Measurements from ENCODE around the gene AJAP1. TPM values are rescaled to one million over a fixed set of nuclear protein-coding genes. Genes with fewer than 3 reads are reported as not detected.

The AJAP1 gene
- total RNA-seq, 1 donor from 2014 or later = 6.9 TPM

DNA sequence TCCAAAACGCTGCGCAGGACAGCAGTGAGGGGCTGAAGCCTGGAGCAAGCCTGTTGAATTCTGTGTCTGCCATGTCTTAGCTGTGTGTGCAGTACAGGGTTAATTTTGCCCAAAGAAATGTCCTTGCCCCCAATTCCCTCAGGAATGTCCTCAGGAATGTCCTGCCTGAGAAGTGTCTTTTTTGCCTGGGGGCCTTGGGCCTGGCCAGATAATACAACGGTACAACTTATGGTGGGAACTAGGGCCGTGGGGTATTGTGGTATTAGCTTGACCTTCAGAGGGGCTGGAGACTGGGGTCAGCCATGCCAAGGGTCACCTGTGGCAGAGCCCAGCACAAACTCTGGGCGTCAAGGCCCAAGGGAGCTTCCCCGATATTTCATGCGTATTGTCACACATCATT, 107.7 kb downstream of the AJAP1 start:
- H3K27ac ChIP-seq = no peak overlapping the region
- DNase-seq (ENCODE audit: low spot score in 2 of 2) = no peak
- no peaks in the 10 kb centered on the region for H3K9me3 ChIP-seq
- no peak for TF ChIP-seq CTCF (IDR thresholded peaks at IDR 0.05)
- no peak overlapping the region for H3K4me3 ChIP-seq
- H3K27me3 ChIP-seq = no peaks in the 10 kb centered on the region
- intact Hi-C loops (cut with DNase I) = no loop called here
- no peaks in the 10 kb centered on the region for H3K36me3 ChIP-seq
- no peaks in the 10 kb centered on the region for H3K4me1 ChIP-seq

DNA sequence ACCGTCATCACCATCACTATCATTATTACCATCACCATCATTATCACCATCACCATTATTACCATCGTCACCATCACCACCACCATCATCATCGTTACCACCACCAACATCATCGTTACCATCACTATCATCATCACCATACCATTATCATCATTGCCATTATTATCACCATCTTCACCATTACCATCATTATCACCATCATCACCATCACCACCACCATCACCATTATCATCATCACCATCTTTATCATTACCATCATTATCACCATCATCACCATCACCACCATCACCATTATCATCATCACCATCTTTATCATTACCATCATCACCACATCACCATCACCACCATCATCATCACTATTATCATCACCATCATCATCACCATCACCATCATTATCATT, 112.9 kb downstream of the AJAP1 start:
- Histone ChIP-seq H3K36me3 (no peaks in the 10 kb centered on the region), H3K27me3 (no peaks in the 10 kb centered on the region), H3K27ac (no peak overlapping the region), H3K4me1 (no peaks in the 10 kb centered on the region), H3K9me3 (no peaks in the 10 kb centered on the region), H3K4me3 (no peak overlapping the region)
- no peak for DNase-seq (ENCODE audit: low spot score in 2 of 2)
- no peak for TF ChIP-seq CTCF (IDR thresholded peaks at IDR 0.05)
- intact Hi-C loops (cut with DNase I) = no loop called here

GRCh38 chr1:4768553-4768952, 114.1 kb downstream of the AJAP1 start:
- DNase-seq (ENCODE audit: low spot score in 2 of 2) = no peak
- TF ChIP-seq CTCF (IDR thresholded peaks at IDR 0.05) = no peak
- Histone ChIP-seq H3K27me3 (no peaks in the 10 kb centered on the region), H3K9me3 (no peaks in the 10 kb centered on the region), H3K36me3 (no peaks in the 10 kb centered on the region), H3K4me3 (no peak overlapping the region), H3K4me1 (no peaks in the 10 kb centered on the region), H3K27ac (no peak overlapping the region)
- intact Hi-C loops (cut with DNase I) = no loop called here

DNA sequence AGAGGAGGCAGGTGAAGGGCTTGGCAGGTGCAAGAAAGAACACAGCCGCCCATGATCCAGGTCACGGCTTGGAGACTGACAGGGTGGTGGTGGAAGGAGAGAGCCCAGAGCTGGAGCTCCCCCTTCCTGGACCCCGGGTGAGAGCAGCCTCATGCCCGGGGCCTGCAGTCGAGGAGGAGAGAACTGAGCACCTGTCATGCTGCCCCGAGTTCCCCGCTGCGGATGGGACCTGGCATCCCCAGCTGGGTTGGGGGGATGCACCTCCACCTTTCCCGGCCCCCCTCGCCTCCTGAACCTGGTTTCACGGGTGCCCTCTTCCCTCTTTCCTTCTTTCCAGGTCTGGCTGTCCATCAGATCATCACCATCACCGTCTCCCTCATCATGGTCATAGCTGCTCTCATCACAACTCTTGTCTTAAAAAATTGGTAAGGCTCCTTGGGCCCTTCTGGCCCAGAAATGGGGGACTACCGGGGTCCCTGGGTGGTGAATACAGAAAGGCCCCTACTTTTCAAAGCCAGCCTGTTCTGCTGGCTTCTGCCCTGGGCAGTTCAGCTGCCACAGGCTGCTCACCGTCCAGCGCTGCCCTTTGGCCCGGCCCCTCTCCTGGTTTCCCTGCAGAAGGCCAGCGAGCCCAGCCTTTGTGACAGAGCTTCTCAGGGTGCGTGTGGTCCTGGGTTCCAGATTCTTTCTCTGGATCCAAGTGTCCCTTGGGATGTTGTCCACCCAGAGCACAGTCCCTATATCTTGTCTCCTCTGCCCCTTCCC, 115.3 kb downstream of the AJAP1 start:
- TF ChIP-seq CTCF (IDR thresholded peaks at IDR 0.05) = no peak

DNA sequence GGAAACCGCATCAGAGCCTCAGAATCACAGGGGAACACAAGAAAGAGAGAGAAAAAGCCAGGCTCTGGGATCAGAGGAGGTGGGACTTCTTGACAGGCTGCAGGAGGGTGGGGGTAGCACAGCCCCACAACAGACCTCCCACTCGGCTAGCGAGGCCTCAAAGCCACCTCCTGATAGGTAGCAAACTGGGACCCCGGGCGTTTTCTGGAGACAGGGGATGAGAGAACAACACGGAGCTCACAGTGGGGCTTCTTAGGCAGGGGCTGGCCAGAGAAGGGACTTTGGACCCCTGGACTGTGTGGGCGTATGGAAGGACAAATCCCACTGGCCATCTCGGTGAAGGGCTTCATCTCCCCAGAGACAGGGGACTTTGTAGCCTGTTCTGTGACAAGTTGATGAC, 116.3 kb downstream of the AJAP1 start:
- no peaks in the 10 kb centered on the region for H3K9me3 ChIP-seq
- TF ChIP-seq CTCF (IDR thresholded peaks at IDR 0.05) = no peak
- H3K4me3 ChIP-seq = no peak overlapping the region
- H3K36me3 ChIP-seq = no peaks in the 10 kb centered on the region
- H3K27me3 ChIP-seq = no peaks in the 10 kb centered on the region
- DNase-seq (ENCODE audit: low spot score in 2 of 2) = no peak
- H3K27ac ChIP-seq = no peak overlapping the region
- H3K4me1 ChIP-seq = no peaks in the 10 kb centered on the region
- intact Hi-C loops (cut with DNase I) = no loop called here

More for the DNA sequence above, 115.3 kb downstream of the AJAP1 start:
- no peak overlapping the region for H3K27ac ChIP-seq
- no peak for DNase-seq (ENCODE audit: low spot score in 2 of 2)
- no peaks in the 10 kb centered on the region for H3K9me3 ChIP-seq
- no peaks in the 10 kb centered on the region for H3K4me1 ChIP-seq
- no peaks in the 10 kb centered on the region for H3K27me3 ChIP-seq
- no peak overlapping the region for H3K4me3 ChIP-seq
- no peaks in the 10 kb centered on the region for H3K36me3 ChIP-seq
- intact Hi-C loops (cut with DNase I) = no loop called here

Data from ascending aorta (tissue), 2 donors.